MM.1S (cell line): ENCODE measurements around the gene BTBD8.

Source experiments
- DNase-seq: peaks from one replicate; pipeline ENCODE4 v3.0.0-alpha.2; 2015
- H2AFZ ChIP-seq: fragments of 300-600 bp; sonication (generic); 2 replicates; pipeline ENCODE4 v1.6.0; 2016; ENCODE audit warnings: antibody characterized with exemption, low read length
- H3F3A ChIP-seq: fragments of 300-600 bp; sonication (generic); 2 replicates; pipeline ENCODE4 v1.6.1; 2016; ENCODE audit warnings: mild to moderate bottlenecking, antibody characterized with exemption, low read length, moderate library complexity, mixed read lengths; ENCODE audit not compliant: insufficient read depth
- H3K27ac ChIP-seq: fragments of 300-600 bp; sonication (generic); 2 replicates; pipeline ENCODE4 v1.5.1; 2016; ENCODE audit warnings: mild to moderate bottlenecking, low read length
- H3K27me3 ChIP-seq: fragments of 300-600 bp; sonication (generic); replicated peaks from 2 replicates; pipeline ENCODE4 v1.6.0; 2016; ENCODE audit warnings: low read length; ENCODE audit not compliant: insufficient read depth
- H3K36me3 ChIP-seq: fragments of 300-600 bp; sonication (generic); replicated peaks from 2 replicates; pipeline ENCODE4 v1.6.1; 2016; ENCODE audit warnings: mild to moderate bottlenecking, low read length, mixed read lengths; ENCODE audit not compliant: insufficient read depth
- H3K4me1 ChIP-seq: fragments of 300-600 bp; sonication (generic); 2 replicates; pipeline ENCODE4 v1.6.1; 2016; ENCODE audit warnings: low read length, mixed read lengths
- H3K4me2 ChIP-seq: fragments of 300-600 bp; sonication (generic); 2 replicates; pipeline ENCODE4 v1.6.0; 2016; ENCODE audit warnings: low read depth, low read length
- H3K4me3 ChIP-seq: fragments of 300-600 bp; sonication (generic); 2 replicates; pipeline ENCODE4 v1.5.1; 2016; ENCODE audit warnings: low read length, mixed read lengths
- H3K79me2 ChIP-seq: fragments of 300-600 bp; sonication (generic); 2 replicates; pipeline ENCODE4 v1.6.1; 2016; ENCODE audit warnings: mixed run types, low read length, mixed read lengths
- H3K9ac ChIP-seq: fragments of 300-600 bp; sonication (generic); 2 replicates; pipeline ENCODE4 v1.6.1; 2016; ENCODE audit warnings: low read length, mixed read lengths
- H3K9me2 ChIP-seq: fragments of 300-600 bp; sonication (generic); replicated peaks from 2 replicates; pipeline ENCODE4 v1.6.1; 2016; ENCODE audit warnings: mild to moderate bottlenecking, low read length, mixed read lengths; ENCODE audit not compliant: insufficient read depth
- H3K9me3 ChIP-seq: fragments of 300-600 bp; sonication (generic); replicated peaks from 2 replicates; pipeline ENCODE4 v1.6.1; 2016; ENCODE audit warnings: mild to moderate bottlenecking, low read length, mixed read lengths; ENCODE audit not compliant: insufficient read depth
- H4K20me1 ChIP-seq: fragments of 300-600 bp; sonication (generic); 2 replicates; pipeline ENCODE4 v1.6.1; 2016; ENCODE audit warnings: mild to moderate bottlenecking, low read length, moderate library complexity, mixed read lengths; ENCODE audit not compliant: insufficient read depth
- CTCF ChIP-seq: fragments of 300-600 bp; sonication (generic); IDR thresholded peaks from 2 replicates; pipeline ENCODE4 v1.5.1; 2016; ENCODE audit warnings: antibody characterized with exemption, low read length, mixed read lengths
- EZH2 ChIP-seq: fragments of 300-600 bp; sonication (generic); optimal IDR thresholded peaks from 2 replicates; pipeline ENCODE3; 2017; ENCODE audit warnings: low read depth, mild to moderate bottlenecking, antibody characterized with exemption, low read length, mixed read lengths
- EZH2phosphoT487 ChIP-seq: fragments of 300-600 bp; sonication (generic); IDR thresholded peaks from 2 replicates; pipeline ENCODE4 v1.6.1; 2018; ENCODE audit warnings: antibody characterized with exemption, low read length

Gene BTBD8

GRCh38 chr1:92134331-92134730 is 54.2 kb downstream of the BTBD8 start:
- Histone ChIP-seq H3K4me2 (no peak overlapping the region), H2AFZ (no peak overlapping the region), H3F3A (no peaks in the 10 kb centered on the region), H3K79me2 (no peaks in the 10 kb centered on the region), H3K4me1 (no peaks in the 10 kb centered on the region), H3K27me3 (no peaks in the 10 kb centered on the region), H3K9me2 (no peaks in the 10 kb centered on the region), H3K36me3 (no peaks in the 10 kb centered on the region), H3K9me3 (no peaks in the 10 kb centered on the region), H3K9ac (no peak overlapping the region), H3K4me3 (no peak overlapping the region), H4K20me1 (no peaks in the 10 kb centered on the region), H3K27ac (no peak overlapping the region)
- no peak for TF ChIP-seq CTCF
- TF ChIP-seq EZH2phosphoT487, result no peak
- no peak for TF ChIP-seq EZH2
- DNase-seq, result no peak

- Histone ChIP-seq H3K36me3 (no peaks in the 10 kb centered on the region), H2AFZ (no peak overlapping the region), H3K27me3 (no peaks in the 10 kb centered on the region), H3K4me1 (no peaks in the 10 kb centered on the region), H3K9me3 (no peaks in the 10 kb centered on the region), H3K9ac (no peak overlapping the region), H3F3A (no peaks in the 10 kb centered on the region), H3K27ac (no peak overlapping the region), H3K4me3 (no peak overlapping the region), H4K20me1 (no peaks in the 10 kb centered on the region), H3K4me2 (no peak overlapping the region), H3K9me2 (no peaks in the 10 kb centered on the region), H3K79me2 (no peaks in the 10 kb centered on the region)
- TF ChIP-seq CTCF, result no peak
- no peak for TF ChIP-seq EZH2phosphoT487
- no peak for TF ChIP-seq EZH2
- DNase-seq, result no peak
These were observed 56.2 kb downstream of the BTBD8 start for GRCh38 chr1:92136341-92136740.

GRCh38 chr1:92154934-92155333 is 74.8 kb downstream of the BTBD8 start:
- Histone ChIP-seq H4K20me1 (no peaks in the 10 kb centered on the region), H3K9me3 (no peaks in the 10 kb centered on the region), H3F3A (no peaks in the 10 kb centered on the region), H3K4me3 (no peak overlapping the region), H3K36me3 (no peaks in the 10 kb centered on the region), H3K27me3 (no peaks in the 10 kb centered on the region), H3K4me2 (no peak overlapping the region), H3K9me2 (no peaks in the 10 kb centered on the region), H3K79me2 (no peaks in the 10 kb centered on the region), H2AFZ (no peak overlapping the region), H3K27ac (no peak overlapping the region), H3K9ac (no peak overlapping the region), H3K4me1 (no peaks in the 10 kb centered on the region)
- no peak for TF ChIP-seq EZH2phosphoT487
- no peak for TF ChIP-seq EZH2
- TF ChIP-seq CTCF, result no peak
- no peak for DNase-seq
